GM19397 (cell line): Measurements from ENCODE around the gene HOMEZ.
"Not testable (repeated sequence)": the region's sequence is repeated elsewhere in the genome, so short reads cannot be mapped to it uniquely, and the experiment has no call there.

ENCODE experiments used
- ATAC-seq: cut with Tn5 transposase; IDR thresholded peaks from one replicate; pipeline ENCODE4 v1.9.1; 2021; ENCODE audit warnings: mild to moderate bottlenecking, moderate library complexity; ENCODE audit not compliant: unreplicated experiment

The HOMEZ gene

GRCh38 chr14:23285530-23286019, 357 bp downstream of the HOMEZ start:
- ATAC-seq, result peak; percentile 24

GRCh38 chr14:23284654-23285529, 1.0 kb downstream of the HOMEZ start:
- ATAC-seq, result no peak

- ATAC-seq, result no peak
These were observed 4.7 kb downstream of the HOMEZ start for GRCh38 chr14:23281247-23281646.

GRCh38 chr14:23277928-23278327, 8.0 kb downstream of the HOMEZ start:
- not testable (repeated sequence) for ATAC-seq

GRCh38 chr14:23277189-23277588, 8.7 kb downstream of the HOMEZ start:
- ATAC-seq, result no peak

- ATAC-seq, result no peak
These were observed 10.5 kb downstream of the HOMEZ start for GRCh38 chr14:23275412-23275811.

- no peak for ATAC-seq
These were observed 16.7 kb downstream of the HOMEZ start for GRCh38 chr14:23269193-23269592.

GRCh38 chr14:23260849-23261248, 25.1 kb downstream of the HOMEZ start:
- not testable (repeated sequence) for ATAC-seq

GRCh38 chr14:23259426-23259825, 26.5 kb downstream of the HOMEZ start:
- ATAC-seq, result no peak

GRCh38 chr14:23258256-23258655, 27.7 kb downstream of the HOMEZ start:
- no peak for ATAC-seq

GRCh38 chr14:23252420-23253333, 33.3 kb downstream of the HOMEZ start:
- ATAC-seq, result no peak

- no peak for ATAC-seq
These were observed 33.9 kb downstream of the HOMEZ start for GRCh38 chr14:23252006-23252405.

GRCh38 chr14:23249824-23250223, 36.1 kb downstream of the HOMEZ start:
- no peak for ATAC-seq

GRCh38 chr14:23248601-23249000, 37.3 kb downstream of the HOMEZ start:
- ATAC-seq, result no peak

GRCh38 chr14:23245282-23245681, 40.6 kb downstream of the HOMEZ start:
- ATAC-seq, result no peak

- ATAC-seq, result no peak
These were observed 42.9 kb downstream of the HOMEZ start for GRCh38 chr14:23243066-23243465.

- ATAC-seq, result no peak
These were observed 43.9 kb downstream of the HOMEZ start for GRCh38 chr14:23242076-23242475.

GRCh38 chr14:23241061-23241715, 44.7 kb downstream of the HOMEZ start:
- ATAC-seq, result not testable (repeated sequence)

- ATAC-seq, result no peak
These were observed 45.3 kb downstream of the HOMEZ start for GRCh38 chr14:23240661-23241060.

- peak; percentile 83 for ATAC-seq
These were observed 47.9 kb downstream of the HOMEZ start, which contains the start of gene RNF212B for GRCh38 chr14:23237772-23238594. Gene RNF212B (plus strand): TSS chr14:23237936. CDS start chr14:23240346, 2,410 bp downstream.
